Astrocyte (in vitro differentiated cells and primary cell): ENCODE measurements around the gene ZNF385D.

Source experiments
- EZH2 ChIP-seq: IDR thresholded peaks from 2 replicates; pipeline ENCODE4 v1.6.1; 2012; ENCODE audit warnings: mild to moderate bottlenecking, low read length, inconsistent platforms; ENCODE audit not compliant: insufficient read depth
- TF ChIP-seq, protein P1 (sequence below): IDR thresholded peaks from 2 replicates; pipeline ENCODE4 v1.5.1; 2011; ENCODE audit warnings: low read depth, mild to moderate bottlenecking, inconsistent platforms, low read length, moderate library complexity; ENCODE audit not compliant: insufficient read depth

DNA sequence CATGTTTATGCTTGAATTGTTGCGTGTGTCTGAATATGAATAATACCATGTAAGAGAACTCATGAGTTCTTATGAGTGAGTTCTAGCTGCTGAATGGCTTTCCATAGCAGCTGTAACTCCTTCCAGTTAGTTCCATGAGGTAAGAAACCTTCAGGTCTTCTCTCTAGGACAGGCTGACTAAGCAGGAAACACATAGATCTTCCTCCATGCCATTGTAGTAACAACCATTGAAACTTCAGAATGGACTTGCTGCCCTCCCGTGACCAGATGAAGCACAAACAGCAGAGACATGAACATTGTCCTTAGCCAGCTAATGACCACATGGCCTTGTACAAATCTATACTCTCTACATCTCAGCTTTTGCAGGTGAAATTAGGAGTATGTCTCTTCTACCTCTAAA lies 200.0 kb downstream of the ZNF385D start:
- TF ChIP-seq, protein P1, sequence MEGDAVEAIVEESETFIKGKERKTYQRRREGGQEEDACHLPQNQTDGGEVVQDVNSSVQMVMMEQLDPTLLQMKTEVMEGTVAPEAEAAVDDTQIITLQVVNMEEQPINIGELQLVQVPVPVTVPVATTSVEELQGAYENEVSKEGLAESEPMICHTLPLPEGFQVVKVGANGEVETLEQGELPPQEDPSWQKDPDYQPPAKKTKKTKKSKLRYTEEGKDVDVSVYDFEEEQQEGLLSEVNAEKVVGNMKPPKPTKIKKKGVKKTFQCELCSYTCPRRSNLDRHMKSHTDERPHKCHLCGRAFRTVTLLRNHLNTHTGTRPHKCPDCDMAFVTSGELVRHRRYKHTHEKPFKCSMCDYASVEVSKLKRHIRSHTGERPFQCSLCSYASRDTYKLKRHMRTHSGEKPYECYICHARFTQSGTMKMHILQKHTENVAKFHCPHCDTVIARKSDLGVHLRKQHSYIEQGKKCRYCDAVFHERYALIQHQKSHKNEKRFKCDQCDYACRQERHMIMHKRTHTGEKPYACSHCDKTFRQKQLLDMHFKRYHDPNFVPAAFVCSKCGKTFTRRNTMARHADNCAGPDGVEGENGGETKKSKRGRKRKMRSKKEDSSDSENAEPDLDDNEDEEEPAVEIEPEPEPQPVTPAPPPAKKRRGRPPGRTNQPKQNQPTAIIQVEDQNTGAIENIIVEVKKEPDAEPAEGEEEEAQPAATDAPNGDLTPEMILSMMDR, result no peak
- no peak for TF ChIP-seq EZH2
